AG09319 (cell line): ENCODE results near the gene IGF2BP1.

ENCODE experiments used
- DNase-seq: peaks from one replicate; pipeline ENCODE4 v3.0.0-alpha.2; 2010; ENCODE audit warnings: low read depth; ENCODE audit errors: extremely low read depth
- CTCF ChIP-seq: IDR thresholded peaks from 2 replicates; pipeline ENCODE4 v1.5.1; 2011; ENCODE audit warnings: low read depth, mild to moderate bottlenecking, inconsistent platforms, low read length, moderate library complexity

IGF2BP1 gene

GRCh38 chr17:49015179-49015923 lies 18.2 kb downstream of the IGF2BP1 start:
- TF ChIP-seq CTCF, result no peak
- DNase-seq, result no peak

DNA sequence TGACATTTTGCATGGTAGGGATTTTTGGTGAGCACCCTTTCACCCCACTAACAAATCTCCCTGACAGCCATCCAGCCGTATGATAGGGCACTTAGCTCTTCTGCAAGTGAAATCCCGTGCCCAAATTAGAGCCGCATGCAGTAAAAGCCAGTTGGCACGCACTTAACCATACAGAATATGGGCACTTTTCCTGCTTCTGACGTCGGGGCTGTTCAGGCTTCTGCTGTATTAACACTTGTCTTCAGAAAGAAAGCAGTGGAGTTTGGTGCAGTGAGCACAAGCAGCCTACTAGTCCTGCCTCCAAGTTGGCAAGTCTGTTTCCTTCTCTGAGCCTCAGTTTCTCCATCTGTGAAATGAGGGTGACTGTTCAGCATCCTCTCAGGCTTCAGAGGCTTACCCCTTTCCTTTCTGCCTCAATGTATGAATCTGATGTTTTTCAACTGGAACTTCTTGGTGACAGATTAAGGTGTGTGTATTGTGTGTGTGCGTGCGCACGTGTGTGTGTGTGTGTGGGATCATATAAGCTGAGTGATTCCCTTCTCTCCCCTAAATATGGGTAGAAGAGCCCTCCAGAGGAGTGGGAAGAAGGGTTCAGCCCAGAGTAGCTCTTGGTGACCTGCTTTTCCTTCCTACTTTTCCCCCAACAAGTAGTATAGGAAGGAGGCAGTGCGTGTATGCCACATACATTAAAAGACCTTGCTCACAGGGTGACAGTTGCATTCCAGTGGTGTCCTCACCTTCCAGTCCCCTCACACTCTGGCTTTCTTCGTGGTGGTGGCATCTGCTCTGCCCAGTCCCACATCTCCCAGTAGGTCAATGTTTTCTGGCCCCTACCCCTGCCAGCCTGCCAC lies 19.0 kb downstream of the IGF2BP1 start:
- TF ChIP-seq CTCF, result no peak
- DNase-seq, result no peak

GRCh38 chr17:49016775-49017463 lies 19.7 kb downstream of the IGF2BP1 start:
- no peak for DNase-seq

DNA sequence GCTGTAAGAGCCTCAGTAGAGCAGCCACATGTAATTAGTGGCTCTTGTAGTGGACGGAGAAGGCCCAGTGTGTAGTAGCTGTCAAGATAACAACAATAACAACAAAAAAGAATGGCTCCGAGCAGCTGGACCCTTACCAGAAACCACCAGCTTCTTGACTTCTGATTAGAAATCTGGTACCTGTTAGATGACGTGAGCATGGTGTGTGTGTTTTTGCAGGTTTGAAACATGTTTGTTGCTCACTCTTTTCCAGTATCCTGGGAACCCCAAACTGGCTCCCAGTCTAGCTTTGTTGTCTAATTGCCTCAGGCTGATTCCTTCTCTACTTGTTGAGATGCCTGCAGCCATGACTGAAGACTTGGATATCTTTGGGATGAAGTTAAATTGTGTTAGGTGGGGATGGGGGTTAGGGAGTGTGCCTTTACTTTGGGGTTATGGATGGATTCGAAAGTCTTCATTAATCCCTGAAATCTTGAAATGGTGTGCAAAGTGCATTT lies 21.0 kb downstream of the IGF2BP1 start:
- no peak for DNase-seq
- no peak for TF ChIP-seq CTCF

More at GRCh38 chr17:49016775-49017463, 19.7 kb downstream of the IGF2BP1 start:
- TF ChIP-seq CTCF, result no peak

GRCh38 chr17:49018748-49019147 lies 21.6 kb downstream of the IGF2BP1 start:
- TF ChIP-seq CTCF, result no peak
- no peak for DNase-seq

- no peak for TF ChIP-seq CTCF
- DNase-seq, result no peak
These were observed 23.4 kb downstream of the IGF2BP1 start for GRCh38 chr17:49020609-49021008.
